HEK293 (cell line): ENCODE data around the gene MTMR1.

ENCODE experiments used
- CTCF ChIP-seq: fragments of 450-650 bp; formaldehyde crosslinking; IDR thresholded peaks from 2 replicates; pipeline ENCODE4 v1.5.1; 2016; ENCODE audit warnings: missing biosample characterization, missing genetic modification characterization
- PRDM4 ChIP-seq: fragments of 450-650 bp; formaldehyde crosslinking; IDR thresholded peaks from 2 replicates; pipeline ENCODE4 v1.5.1; 2017; ENCODE audit warnings: missing biosample characterization, missing genetic modification characterization
- ZBTB10 ChIP-seq: fragments of 450-650 bp; formaldehyde crosslinking; IDR thresholded peaks from 2 replicates; pipeline ENCODE4 v1.5.1; 2016; ENCODE audit warnings: missing biosample characterization, missing genetic modification characterization
- ZBTB20 ChIP-seq: fragments of 450-650 bp; formaldehyde crosslinking; IDR thresholded peaks from 2 replicates; pipeline ENCODE4 v1.5.1; 2016; ENCODE audit warnings: missing biosample characterization, missing genetic modification characterization
- ZFP41 ChIP-seq: fragments of 450-650 bp; formaldehyde crosslinking; IDR thresholded peaks from 2 replicates; pipeline ENCODE4 v1.5.1; 2016; ENCODE audit warnings: missing biosample characterization, missing genetic modification characterization, borderline replicate concordance
- ZNF121 ChIP-seq: fragments of 450-650 bp; formaldehyde crosslinking; IDR thresholded peaks from 2 replicates; pipeline ENCODE4 v1.5.1; 2016; ENCODE audit warnings: missing biosample characterization, missing genetic modification characterization
- ZNF239 ChIP-seq: fragments of 450-650 bp; formaldehyde crosslinking; IDR thresholded peaks from 2 replicates; pipeline ENCODE4 v1.5.1; 2016; ENCODE audit warnings: missing biosample characterization, missing genetic modification characterization
- ZNF518A ChIP-seq: fragments of 450-650 bp; formaldehyde crosslinking; conservative IDR thresholded peaks from 2 replicates; pipeline ENCODE4 v1.5.1; 2016; ENCODE audit warnings: low read depth, missing biosample characterization, missing genetic modification characterization
- ZSCAN23 ChIP-seq: fragments of 450-650 bp; formaldehyde crosslinking; IDR thresholded peaks from 2 replicates; pipeline ENCODE4 v1.5.1; 2016; ENCODE audit warnings: missing biosample characterization, missing genetic modification characterization

GRCh38 chrX:150768132-150768485 lies 74.9 kb downstream of the MTMR1 start:
- TF ChIP-seq ZFP41 (no peak), CTCF (tag by site-specific recombination) (no peak), ZNF121 (tag by site-specific recombination) (no peak), ZNF239 (tag by site-specific recombination) (no peak), ZNF518A (tag by site-specific recombination) (no peak), ZSCAN23 (tag by site-specific recombination) (no peak), ZBTB20 (tag by site-specific recombination) (no peak), ZBTB10 (tag by site-specific recombination) (no peak), PRDM4 (no peak)
